GM23338 (cell line): Measurements from ENCODE around the gene PPP4R2.

Experiments
- CREB1 ChIP-seq: fragments of 250-450 bp; sonication (Bioruptor Pico); IDR thresholded peaks from 2 replicates; pipeline ENCODE4 v1.5.0; 2020; ENCODE audit warnings: low read depth, mild to moderate bottlenecking, moderate library complexity
- CTCF ChIP-seq, 2 experiments: fragments of 200-600 bp in 1 of 2; sonication (generic) in 1 of 2; conservative IDR thresholded peaks; 2 replicates each; pipeline versions ENCODE4 v1.5.1 to v1.6.1; 2016 to 2017; ENCODE audit warnings: antibody characterized with exemption in 2 of 2, low read depth in 2 of 2, mild to moderate bottlenecking in 2 of 2, moderate library complexity in 1 of 2
- ETS1 ChIP-seq: IDR thresholded peaks from 2 replicates; pipeline ENCODE4 v1.6.1; 2016; ENCODE audit warnings: antibody characterized with exemption
- EZH2 ChIP-seq: fragments of 200-600 bp; sonication (generic); IDR thresholded peaks from one replicate; pipeline ENCODE4 v1.8.0; 2017; ENCODE audit warnings: antibody characterized with exemption, mild to moderate bottlenecking, low read depth; ENCODE audit not compliant: unreplicated experiment
- EZH2phosphoT487 ChIP-seq: fragments of 200-600 bp; sonication (generic); IDR thresholded peaks from one replicate; pipeline ENCODE4 v1.8.1; 2018; ENCODE audit warnings: antibody characterized with exemption; ENCODE audit not compliant: unreplicated experiment
- POLR2AphosphoS5 ChIP-seq: IDR thresholded peaks from 2 replicates; pipeline ENCODE4 v1.6.1; 2016; ENCODE audit warnings: antibody characterized with exemption, low read depth
- ZNF114 ChIP-seq: fragments of 250-450 bp; sonication (Bioruptor Pico); IDR thresholded peaks from 2 replicates; pipeline ENCODE4 v1.5.0; 2020; ENCODE audit warnings: mild to moderate bottlenecking, moderate library complexity
- ZNF462 ChIP-seq: fragments of 250-450 bp; sonication (Bioruptor Pico); IDR thresholded peaks from 2 replicates; pipeline ENCODE4 v1.5.0; 2020; ENCODE audit warnings: mild to moderate bottlenecking, moderate library complexity
- TF ChIP-seq, protein P1 (sequence below): IDR thresholded peaks from one replicate; pipeline ENCODE4 v1.6.1; 2018; ENCODE audit warnings: antibody characterized with exemption; ENCODE audit not compliant: unreplicated experiment

DNA sequence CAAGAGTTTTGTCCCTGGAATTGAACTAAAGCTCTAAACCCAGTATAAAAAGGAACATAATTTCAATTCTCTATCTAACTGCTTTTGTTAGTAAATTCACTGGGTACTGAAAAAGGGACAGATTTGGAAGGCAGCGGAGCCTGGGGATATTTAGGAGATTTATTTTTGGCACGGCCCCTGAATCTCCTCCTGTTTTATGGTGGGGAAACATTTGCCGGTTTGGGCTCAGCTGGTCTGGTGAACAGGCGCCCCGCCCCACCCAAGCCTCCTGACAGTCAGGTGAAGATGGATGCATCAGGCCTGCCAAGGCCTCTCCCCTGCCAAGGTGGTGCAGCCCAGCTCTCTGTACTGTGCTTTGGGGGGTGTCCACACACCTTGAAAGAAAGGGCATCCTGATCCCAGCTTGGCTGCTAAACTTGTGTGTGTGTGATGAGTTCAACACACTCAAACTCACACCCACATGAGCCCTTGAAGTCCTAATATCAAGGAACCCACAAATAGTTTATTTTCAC, 111.1 kb downstream of the PPP4R2 start:
- TF ChIP-seq CTCF (conservative IDR thresholded peaks at IDR 0.05; ENCODE audit: low read depth in 2 of 2) (no peak), POLR2AphosphoS5 (no peak), EZH2phosphoT487 (no peak), CREB1 (CRISPR knock-in tag) (no peak), ZNF462 (CRISPR knock-in tag) (no peak), EZH2 (no peak), ETS1 (no peak), ZNF114 (no peak)
- TF ChIP-seq, protein P1, sequence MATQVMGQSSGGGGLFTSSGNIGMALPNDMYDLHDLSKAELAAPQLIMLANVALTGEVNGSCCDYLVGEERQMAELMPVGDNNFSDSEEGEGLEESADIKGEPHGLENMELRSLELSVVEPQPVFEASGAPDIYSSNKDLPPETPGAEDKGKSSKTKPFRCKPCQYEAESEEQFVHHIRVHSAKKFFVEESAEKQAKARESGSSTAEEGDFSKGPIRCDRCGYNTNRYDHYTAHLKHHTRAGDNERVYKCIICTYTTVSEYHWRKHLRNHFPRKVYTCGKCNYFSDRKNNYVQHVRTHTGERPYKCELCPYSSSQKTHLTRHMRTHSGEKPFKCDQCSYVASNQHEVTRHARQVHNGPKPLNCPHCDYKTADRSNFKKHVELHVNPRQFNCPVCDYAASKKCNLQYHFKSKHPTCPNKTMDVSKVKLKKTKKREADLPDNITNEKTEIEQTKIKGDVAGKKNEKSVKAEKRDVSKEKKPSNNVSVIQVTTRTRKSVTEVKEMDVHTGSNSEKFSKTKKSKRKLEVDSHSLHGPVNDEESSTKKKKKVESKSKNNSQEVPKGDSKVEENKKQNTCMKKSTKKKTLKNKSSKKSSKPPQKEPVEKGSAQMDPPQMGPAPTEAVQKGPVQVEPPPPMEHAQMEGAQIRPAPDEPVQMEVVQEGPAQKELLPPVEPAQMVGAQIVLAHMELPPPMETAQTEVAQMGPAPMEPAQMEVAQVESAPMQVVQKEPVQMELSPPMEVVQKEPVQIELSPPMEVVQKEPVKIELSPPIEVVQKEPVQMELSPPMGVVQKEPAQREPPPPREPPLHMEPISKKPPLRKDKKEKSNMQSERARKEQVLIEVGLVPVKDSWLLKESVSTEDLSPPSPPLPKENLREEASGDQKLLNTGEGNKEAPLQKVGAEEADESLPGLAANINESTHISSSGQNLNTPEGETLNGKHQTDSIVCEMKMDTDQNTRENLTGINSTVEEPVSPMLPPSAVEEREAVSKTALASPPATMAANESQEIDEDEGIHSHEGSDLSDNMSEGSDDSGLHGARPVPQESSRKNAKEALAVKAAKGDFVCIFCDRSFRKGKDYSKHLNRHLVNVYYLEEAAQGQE, result no peak
